NCI-H82 treated with DMSO at 0.1 percent for 48 hours (cell line): Measurements from ENCODE around the gene ADORA2A.
"Not testable (repeated sequence)": the region's sequence is repeated elsewhere in the genome, so short reads cannot be mapped to it uniquely, and the experiment has no call there.

Source experiments
- DNase-seq: peaks from one replicate; lab custom pipeline; 2025; ENCODE audit not compliant: unreplicated experiment; lab: John Stamatoyannopoulos, UW

Gene ADORA2A

GRCh38 chr22:24482575-24482974 is 55.2 kb downstream of the ADORA2A start:
- no peak for DNase-seq

DNA sequence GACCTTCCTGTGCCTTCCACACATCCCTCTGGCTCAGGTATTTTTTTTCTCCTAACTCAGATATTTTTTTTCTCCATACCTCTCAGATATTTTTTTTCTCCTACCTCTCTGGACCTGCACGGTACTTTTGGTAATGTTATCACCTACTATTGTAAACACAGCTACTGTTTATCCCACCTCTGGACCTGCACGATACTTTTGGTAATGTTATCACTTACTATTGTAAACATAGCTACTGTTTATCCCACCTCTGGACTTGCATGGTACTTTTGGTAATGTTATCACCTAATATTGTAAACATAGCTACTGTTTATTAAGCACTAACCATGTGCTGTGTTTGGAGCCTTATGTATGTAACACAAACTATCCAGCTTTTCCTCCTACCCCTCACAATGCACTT is 55.6 kb downstream of the ADORA2A start:
- no peak for DNase-seq

GRCh38 chr22:24483976-24484545 is 56.7 kb downstream of the ADORA2A start:
- no peak for DNase-seq

GRCh38 chr22:24485170-24485569 is 57.8 kb downstream of the ADORA2A start:
- DNase-seq: no peak

GRCh38 chr22:24485608-24486007 is 58.2 kb downstream of the ADORA2A start:
- DNase-seq: no peak

DNA sequence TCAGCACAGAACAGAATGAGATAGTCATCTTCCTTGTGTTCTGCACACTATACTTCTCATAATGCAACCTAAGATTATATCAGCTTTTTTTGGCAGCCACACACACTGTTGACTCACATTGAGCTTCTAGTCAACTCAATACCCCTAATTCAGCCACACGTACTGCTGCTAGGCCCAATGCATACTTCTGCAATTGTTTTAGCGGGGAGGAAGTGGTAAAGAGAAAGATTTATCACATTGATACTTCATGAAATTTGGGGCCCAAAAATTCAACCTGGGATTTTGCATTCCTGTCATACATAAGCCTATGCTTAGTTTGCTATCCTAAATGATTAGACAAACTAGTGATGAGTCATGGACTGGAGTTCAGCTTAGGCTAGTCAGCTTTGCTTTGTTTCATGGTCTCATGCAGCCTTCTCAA is 59.1 kb downstream of the ADORA2A start:
- DNase-seq: no peak

DNA sequence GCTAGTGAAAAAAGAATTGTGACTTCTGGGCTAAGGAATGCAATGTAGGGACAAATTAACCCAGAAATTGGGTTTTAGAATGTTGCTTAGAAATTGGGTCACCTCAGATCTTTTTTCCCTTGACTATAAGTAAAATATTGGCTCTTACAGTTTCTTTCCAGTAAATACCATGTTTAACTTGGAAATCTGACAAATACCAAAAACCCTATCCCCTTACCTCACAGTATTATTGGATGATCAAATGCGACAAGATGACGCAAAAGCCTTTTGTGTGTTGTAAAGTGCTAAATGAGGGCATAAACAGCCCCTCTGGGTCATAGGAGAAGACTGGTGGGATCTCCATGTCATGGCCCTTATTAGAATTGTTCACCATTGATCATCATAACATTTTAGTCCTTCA is 61.6 kb downstream of the ADORA2A start:
- DNase-seq: no peak

GRCh38 chr22:24489434-24489833 is 62.0 kb downstream of the ADORA2A start:
- not testable (repeated sequence) for DNase-seq
